ENCODE data around the gene CYP4F3.
A peak's percentile ranks its signal among the peaks of the same experiment; 100 is the strongest.

The CYP4F3 gene

GRCh38 chr19:15623711-15624318 is 16.9 kb upstream of the CYP4F3 start:
- Histone ChIP-seq H3K36me3 (ENCODE audit: control insufficient read depth, insufficient read depth, low read length) (no peaks in the 10 kb centered on the region), H3K4me2 (ENCODE audit: low read length) (no peak overlapping the region), H3K79me1 (ENCODE audit: low read length) (no peaks in the 10 kb centered on the region)

GRCh38 chr19:15628236-15629002 is 12.3 kb upstream of the CYP4F3 start:
- H3K4me1 ChIP-seq (ENCODE audit: control insufficient read depth, low read depth, low read length): no peaks in the 10 kb centered on the region
- no peak overlapping the region for H3K4me3 ChIP-seq (ENCODE audit: low read length)
- no CpG with 5 or more reads among the region's 22 CpGs for WGBS (ENCODE audit: extremely low coverage, insufficient coverage, low lambda C conversion rate)
- no peak overlapping the region for H2AK5ac ChIP-seq (ENCODE audit: low read length)
- no peak overlapping the region for H3K4me2 ChIP-seq (ENCODE audit: low read length)
- no peak overlapping the region for H2BK120ac ChIP-seq (ENCODE audit: low read depth, low read length)
- H4K8ac ChIP-seq (ENCODE audit: low read depth, low read length): no peak overlapping the region
- no peak overlapping the region for H4K5ac ChIP-seq (ENCODE audit: low read length)
- no peak overlapping the region for H3K9ac ChIP-seq (ENCODE audit: low read length)
- no peaks in the 10 kb centered on the region for H3K36me3 ChIP-seq (ENCODE audit: control insufficient read depth, insufficient read depth, low read length)
- H3K79me1 ChIP-seq (ENCODE audit: low read length): no peaks in the 10 kb centered on the region
- no peak overlapping the region for H3K4ac ChIP-seq (ENCODE audit: low read depth, low read length)
- no peaks in the 10 kb centered on the region for H3K27me3 ChIP-seq (ENCODE audit: insufficient read depth, low read length, poor library complexity)
- H3K27ac ChIP-seq (ENCODE audit: low read depth, low read length): no peak overlapping the region
- H3K79me2 ChIP-seq (ENCODE audit: control insufficient read depth, insufficient read depth, low read length): no peaks in the 10 kb centered on the region
- no peak overlapping the region for H2BK15ac ChIP-seq (replicated peaks; ENCODE audit: low read depth)
- H2BK5ac ChIP-seq (ENCODE audit: low read length): no peak overlapping the region
- no peak overlapping the region for H3K56ac ChIP-seq (ENCODE audit: low read length)
- no peak overlapping the region for H3K23ac ChIP-seq (ENCODE audit: low read length)
- no peak for DNase-seq
- no peak overlapping the region for H3K18ac ChIP-seq (ENCODE audit: low read length)

More at GRCh38 chr19:15623711-15624318, 16.9 kb upstream of the CYP4F3 start:
- Histone ChIP-seq H3K4me3 (ENCODE audit: low read length) (no peak overlapping the region), H3K9ac (ENCODE audit: low read length) (no peak overlapping the region), H2AK5ac (ENCODE audit: low read length) (no peak overlapping the region), H3K4ac (ENCODE audit: low read depth, low read length) (no peak overlapping the region), H3K4me1 (ENCODE audit: control insufficient read depth, low read depth, low read length) (no peaks in the 10 kb centered on the region), H3K27me3 (ENCODE audit: insufficient read depth, low read length, poor library complexity) (no peaks in the 10 kb centered on the region), H3K56ac (ENCODE audit: low read length) (no peak overlapping the region), H4K5ac (ENCODE audit: low read length) (no peak overlapping the region), H3K79me2 (ENCODE audit: control insufficient read depth, insufficient read depth, low read length) (no peaks in the 10 kb centered on the region), H3K27ac (ENCODE audit: low read depth, low read length) (no peak overlapping the region), H3K18ac (ENCODE audit: low read length) (no peak overlapping the region), H2BK15ac (replicated peaks; ENCODE audit: low read depth) (no peak overlapping the region), H2BK120ac (ENCODE audit: low read depth, low read length) (no peak overlapping the region), H3K23ac (ENCODE audit: low read length) (no peak overlapping the region), H2BK5ac (ENCODE audit: low read length) (no peak overlapping the region), H4K8ac (ENCODE audit: low read depth, low read length) (no peak overlapping the region)
- WGBS (ENCODE audit: extremely low coverage, insufficient coverage, low lambda C conversion rate): no CpG with 5 or more reads among the region's 9 CpGs
- DNase-seq: peak; percentile 2

GRCh38 chr19:15629003-15629880 is 11.5 kb upstream of the CYP4F3 start:
- H4K5ac ChIP-seq (ENCODE audit: low read length): no peak overlapping the region
- no peak overlapping the region for H3K23ac ChIP-seq (ENCODE audit: low read length)
- H3K4me1 ChIP-seq (ENCODE audit: control insufficient read depth, low read depth, low read length): no peaks in the 10 kb centered on the region
- no peaks in the 10 kb centered on the region for H3K36me3 ChIP-seq (ENCODE audit: control insufficient read depth, insufficient read depth, low read length)
- H3K79me1 ChIP-seq (ENCODE audit: low read length): no peaks in the 10 kb centered on the region
- no peak overlapping the region for H2BK15ac ChIP-seq (replicated peaks; ENCODE audit: low read depth)
- H3K9ac ChIP-seq (ENCODE audit: low read length): no peak overlapping the region
- no peak overlapping the region for H3K27ac ChIP-seq (ENCODE audit: low read depth, low read length)
- H3K18ac ChIP-seq (ENCODE audit: low read length): no peak overlapping the region
- no CpG with 5 or more reads among the region's 25 CpGs for WGBS (ENCODE audit: extremely low coverage, insufficient coverage, low lambda C conversion rate)
- no peak overlapping the region for H2AK5ac ChIP-seq (ENCODE audit: low read length)
- H3K4me3 ChIP-seq (ENCODE audit: low read length): no peak overlapping the region
- H3K4me2 ChIP-seq (ENCODE audit: low read length): no peak overlapping the region
- no peak overlapping the region for H2BK5ac ChIP-seq (ENCODE audit: low read length)
- H3K79me2 ChIP-seq (ENCODE audit: control insufficient read depth, insufficient read depth, low read length): no peaks in the 10 kb centered on the region
- no peak overlapping the region for H4K8ac ChIP-seq (ENCODE audit: low read depth, low read length)
- no peaks in the 10 kb centered on the region for H3K27me3 ChIP-seq (ENCODE audit: insufficient read depth, low read length, poor library complexity)
- H3K56ac ChIP-seq (ENCODE audit: low read length): no peak overlapping the region
- H2BK120ac ChIP-seq (ENCODE audit: low read depth, low read length): no peak overlapping the region
- peak; percentile 56 for DNase-seq
- no peak overlapping the region for H3K4ac ChIP-seq (ENCODE audit: low read depth, low read length)

- Histone ChIP-seq H3K4ac (ENCODE audit: low read depth, low read length) (no peak overlapping the region), H3K27ac (ENCODE audit: low read depth, low read length) (no peak overlapping the region), H3K4me2 (ENCODE audit: low read length) (no peak overlapping the region), H3K56ac (ENCODE audit: low read length) (no peak overlapping the region), H3K9ac (ENCODE audit: low read length) (no peak overlapping the region), H2BK15ac (replicated peaks; ENCODE audit: low read depth) (no peak overlapping the region), H4K5ac (ENCODE audit: low read length) (no peak overlapping the region), H2AK5ac (ENCODE audit: low read length) (no peak overlapping the region), H3K27me3 (ENCODE audit: insufficient read depth, low read length, poor library complexity) (no peaks in the 10 kb centered on the region), H3K18ac (ENCODE audit: low read length) (no peak overlapping the region), H4K8ac (ENCODE audit: low read depth, low read length) (no peak overlapping the region), H2BK5ac (ENCODE audit: low read length) (no peak overlapping the region), H3K79me1 (ENCODE audit: low read length) (no peaks in the 10 kb centered on the region), H2BK120ac (ENCODE audit: low read depth, low read length) (no peak overlapping the region), H3K79me2 (ENCODE audit: control insufficient read depth, insufficient read depth, low read length) (no peaks in the 10 kb centered on the region), H3K23ac (ENCODE audit: low read length) (no peak overlapping the region), H3K4me3 (ENCODE audit: low read length) (no peak overlapping the region), H3K36me3 (ENCODE audit: control insufficient read depth, insufficient read depth, low read length) (no peaks in the 10 kb centered on the region), H3K4me1 (ENCODE audit: control insufficient read depth, low read depth, low read length) (no peaks in the 10 kb centered on the region)
- DNase-seq: peak; percentile 18
- WGBS (ENCODE audit: extremely low coverage, insufficient coverage, low lambda C conversion rate): no CpG with 5 or more reads among the region's 9 CpGs
These were observed 8.9 kb upstream of the CYP4F3 start for GRCh38 chr19:15631817-15632216.

- Histone ChIP-seq H3K79me2 (ENCODE audit: control insufficient read depth, insufficient read depth, low read length) (no peaks in the 10 kb centered on the region), H4K5ac (ENCODE audit: low read length) (no peak overlapping the region), H3K27ac (ENCODE audit: low read depth, low read length) (no peak overlapping the region), H2BK5ac (ENCODE audit: low read length) (no peak overlapping the region), H3K18ac (ENCODE audit: low read length) (no peak overlapping the region), H2AK5ac (ENCODE audit: low read length) (no peak overlapping the region), H2BK15ac (replicated peaks; ENCODE audit: low read depth) (no peak overlapping the region), H3K56ac (ENCODE audit: low read length) (no peak overlapping the region), H3K79me1 (ENCODE audit: low read length) (no peaks in the 10 kb centered on the region), H3K36me3 (ENCODE audit: control insufficient read depth, insufficient read depth, low read length) (no peaks in the 10 kb centered on the region), H3K4me1 (ENCODE audit: control insufficient read depth, low read depth, low read length) (no peaks in the 10 kb centered on the region), H2BK120ac (ENCODE audit: low read depth, low read length) (no peak overlapping the region), H3K4ac (ENCODE audit: low read depth, low read length) (no peak overlapping the region), H3K9ac (ENCODE audit: low read length) (no peak overlapping the region), H3K23ac (ENCODE audit: low read length) (no peak overlapping the region), H3K4me3 (ENCODE audit: low read length) (no peak overlapping the region), H4K8ac (ENCODE audit: low read depth, low read length) (no peak overlapping the region), H3K4me2 (ENCODE audit: low read length) (no peak overlapping the region), H3K27me3 (ENCODE audit: insufficient read depth, low read length, poor library complexity) (no peaks in the 10 kb centered on the region)
- DNase-seq: no peak
- WGBS (ENCODE audit: extremely low coverage, insufficient coverage, low lambda C conversion rate): no CpG with 5 or more reads among the region's 5 CpGs
These were observed 7.4 kb upstream of the CYP4F3 start for GRCh38 chr19:15633082-15633835.

All from mesendoderm (in vitro differentiated cells).